Posterior cingulate gyrus (tissue), 11 donors: Measurements from ENCODE around the gene GLI3.

Experiments used
- DNase-seq, 10 donors: peaks; one replicate each; pipeline versions ENCODE4 v3.0.0 to v3.0.0-alpha.2; 2020 to 2021; ENCODE audit warnings: mixed read lengths in 3 of 10
- intact Hi-C: fragments of 100-400 bp; cut with DNase I; formaldehyde crosslinking; loops from one replicate; pipeline ENCODE4 v1.15.1; 2023

Gene GLI3

GRCh38 chr7:42236976-42237810 lies at the start of gene GLI3:
Gene GLI3, minus strand, starts transcription at chr7:42237209. Its CDS starts 13,956 bp downstream, at chr7:42223253.
- DNase-seq: peak; percentile 18 to 89 (median 34)
- intact Hi-C loops: no loop called here

- intact Hi-C loops: no loop called here
These were observed 48.4 kb upstream of the GLI3 start for GRCh38 chr7:42285383-42285824.

GRCh38 chr7:42283553-42283952 lies 46.5 kb upstream of the GLI3 start:
- DNase-seq: peak in 6 of 10 donors; percentile 9 to 81 (median 40)
- intact Hi-C loops: no loop called here

More at GRCh38 chr7:42285383-42285824, 48.4 kb upstream of the GLI3 start:
- DNase-seq: no peak

GRCh38 chr7:42278344-42278743 lies 41.3 kb upstream of the GLI3 start:
- no peak for DNase-seq
- intact Hi-C loops: no loop called here

GRCh38 chr7:42274053-42274452 lies 37.0 kb upstream of the GLI3 start:
- DNase-seq: no peak
- intact Hi-C loops: no loop called here

- intact Hi-C loops: no loop called here
- DNase-seq: no peak
These were observed 36.0 kb upstream of the GLI3 start for GRCh38 chr7:42272793-42273665.

- intact Hi-C loops: no loop called here
- DNase-seq: no peak
These were observed 32.2 kb upstream of the GLI3 start for GRCh38 chr7:42269161-42269560.

- intact Hi-C loops: no loop called here
- no peak for DNase-seq
These were observed 27.7 kb upstream of the GLI3 start for GRCh38 chr7:42264702-42265101.

- peak in 2 of 10 donors; percentile 14 to 41 for DNase-seq
- intact Hi-C loops: no loop called here
These were observed 27.0 kb upstream of the GLI3 start for GRCh38 chr7:42263971-42264370.

- peak in 3 of 10 donors; percentile 21 to 67 (median 21) for DNase-seq
These were observed 26.0 kb upstream of the GLI3 start for GRCh38 chr7:42262964-42263363.

GRCh38 chr7:42254217-42254616 lies 17.2 kb upstream of the GLI3 start:
- intact Hi-C loops: no loop called here
- DNase-seq: no peak

More at GRCh38 chr7:42262964-42263363, 26.0 kb upstream of the GLI3 start:
- intact Hi-C loops: no loop called here

- DNase-seq: no peak
- intact Hi-C loops: no loop called here
These were observed 16.3 kb upstream of the GLI3 start for GRCh38 chr7:42253316-42253715.

- DNase-seq: no peak
- intact Hi-C loops: no loop called here
These were observed 13.4 kb upstream of the GLI3 start for GRCh38 chr7:42250411-42250810.

GRCh38 chr7:42248579-42248978 lies 11.6 kb upstream of the GLI3 start:
- intact Hi-C loops: no loop called here
- no peak for DNase-seq

- no peak for DNase-seq
- intact Hi-C loops: no loop called here
These were observed 10.3 kb upstream of the GLI3 start for GRCh38 chr7:42247301-42247700.

- intact Hi-C loops: no loop called here
- DNase-seq: no peak
These were observed 7.8 kb upstream of the GLI3 start for GRCh38 chr7:42244828-42245227.

GRCh38 chr7:42242381-42242780 lies 5.4 kb upstream of the GLI3 start:
- DNase-seq: no peak
- intact Hi-C loops: no loop called here

- intact Hi-C loops: no loop called here
- peak in 1 of 10 donors; percentile 55 for DNase-seq
These were observed 4.4 kb upstream of the GLI3 start for GRCh38 chr7:42241424-42241823.

GRCh38 chr7:42240416-42240815 lies 3.4 kb upstream of the GLI3 start:
- intact Hi-C loops: no loop called here
- no peak for DNase-seq

- intact Hi-C loops: no loop called here
- DNase-seq: no peak
These were observed 1.8 kb upstream of the GLI3 start for GRCh38 chr7:42238709-42239366.
